ENCODE data around the gene RAB1B.

RAB1B gene

DNA sequence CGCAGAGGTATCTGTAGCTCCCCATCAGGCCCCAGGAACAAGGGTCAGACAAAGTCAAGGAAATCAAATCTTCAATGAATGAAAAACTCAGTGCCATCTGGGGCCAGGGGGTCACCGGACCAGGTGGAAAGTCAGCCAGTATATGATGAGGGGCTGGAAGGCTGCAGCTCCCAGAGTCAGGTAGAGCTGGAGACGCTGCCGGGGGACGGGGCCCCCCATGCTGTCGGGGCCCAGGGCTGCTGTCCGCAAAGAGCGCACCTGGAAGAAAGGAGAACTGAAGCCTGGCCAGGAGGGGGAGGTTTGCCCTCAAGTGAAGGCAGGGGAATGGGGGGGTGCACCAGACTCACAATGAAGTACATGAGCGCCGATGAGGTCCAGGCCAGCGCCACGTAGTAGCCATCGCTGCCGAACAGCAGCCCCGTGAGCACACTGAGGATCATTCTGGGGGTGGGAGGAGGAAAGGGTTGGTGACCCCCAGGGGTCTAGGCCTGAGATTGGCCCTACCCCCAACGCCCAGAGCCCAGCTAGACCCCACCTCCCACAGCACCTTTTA, 16.2 kb downstream of the RAB1B start:
- no peak for DNase-seq (ENCODE audit: low spot score)

DNA sequence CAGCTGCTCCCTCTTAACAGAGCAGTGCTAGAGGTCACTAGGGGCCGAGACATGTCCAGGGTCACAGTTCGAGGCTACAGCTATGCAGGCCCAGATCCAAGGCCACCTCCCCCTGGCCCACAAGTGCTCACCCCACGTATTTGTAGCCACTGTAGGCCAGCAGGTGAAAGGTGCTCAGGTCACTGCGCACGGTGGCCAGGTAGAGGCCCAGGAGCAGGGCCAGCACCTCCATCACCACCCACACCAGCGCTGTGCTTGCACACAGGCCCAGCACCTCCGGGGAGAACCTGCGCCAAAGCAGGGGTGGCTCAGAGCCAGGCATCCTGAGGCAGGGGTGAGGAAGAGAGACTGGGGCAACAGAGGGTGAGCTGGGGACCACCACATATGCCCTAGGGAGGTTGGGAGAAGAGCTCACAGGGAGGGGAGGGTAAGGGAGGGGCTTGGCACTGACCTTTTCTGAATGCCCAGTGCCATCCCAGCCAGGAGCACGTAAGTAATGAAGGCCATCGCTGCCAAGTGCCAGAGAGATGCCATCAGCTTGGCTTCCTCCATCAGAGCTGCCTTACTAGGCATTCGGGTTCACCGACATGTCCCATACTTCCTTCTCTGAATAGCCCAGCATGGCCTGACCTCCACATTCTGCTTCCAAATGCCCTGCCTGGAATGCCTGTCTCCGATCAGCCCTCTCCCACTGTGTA, 17.0 kb downstream of the RAB1B start:
- no peak for DNase-seq (ENCODE audit: low spot score)

DNA sequence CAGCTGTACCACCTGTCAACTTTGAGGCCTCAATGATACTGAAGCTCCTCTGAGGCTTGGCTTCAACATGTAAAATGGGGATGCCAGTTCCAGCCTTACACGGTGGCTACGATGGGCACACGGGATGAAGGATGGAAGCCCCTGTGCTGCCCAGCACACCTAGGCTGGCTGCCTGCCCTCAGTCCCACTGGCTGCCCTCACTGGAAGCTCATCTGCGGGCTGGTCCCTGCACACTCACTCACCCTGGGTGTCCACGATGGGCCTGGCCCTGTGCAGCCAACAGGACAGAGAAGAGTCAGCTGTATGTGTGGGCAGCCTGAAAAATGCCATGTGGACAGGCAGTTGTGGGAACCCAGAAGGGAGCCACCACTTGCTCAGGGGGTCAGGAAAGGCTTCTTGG, 18.3 kb downstream of the RAB1B start:
- no peak for DNase-seq (ENCODE audit: low spot score)

DNA sequence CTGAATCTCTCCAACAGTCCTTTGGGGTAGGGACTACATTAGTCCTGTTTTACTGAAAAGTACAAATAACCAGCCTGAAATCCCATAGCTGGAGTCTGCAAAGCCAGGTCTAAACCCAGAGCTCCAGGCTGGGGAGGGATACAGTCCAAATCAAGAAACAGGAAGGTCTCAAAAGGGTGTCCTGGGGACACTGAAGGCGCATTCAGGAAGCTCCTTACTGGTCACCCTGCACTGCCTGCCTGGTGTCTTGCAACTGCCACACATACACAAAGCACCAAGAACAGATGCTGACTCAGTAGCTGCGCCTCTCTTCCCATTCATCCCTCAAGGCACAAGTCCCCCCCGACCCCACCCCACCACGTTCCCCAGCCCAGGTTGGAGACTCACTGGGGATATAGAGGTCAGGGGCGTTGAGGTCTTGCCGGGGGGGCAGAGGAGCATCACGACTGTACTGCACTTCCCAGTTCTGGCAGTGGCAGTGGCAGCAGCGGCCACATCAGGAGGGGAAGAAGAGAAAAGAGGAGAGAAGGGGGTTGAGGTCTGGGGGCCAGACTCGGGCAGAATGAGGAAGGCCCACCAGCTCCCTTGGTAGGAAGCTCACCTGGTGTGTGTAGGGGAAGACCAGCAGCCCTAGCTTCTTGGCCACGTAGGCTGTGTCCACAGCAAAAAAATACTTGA, 18.9 kb downstream of the RAB1B start:
- no peak for DNase-seq (ENCODE audit: low spot score)

DNA sequence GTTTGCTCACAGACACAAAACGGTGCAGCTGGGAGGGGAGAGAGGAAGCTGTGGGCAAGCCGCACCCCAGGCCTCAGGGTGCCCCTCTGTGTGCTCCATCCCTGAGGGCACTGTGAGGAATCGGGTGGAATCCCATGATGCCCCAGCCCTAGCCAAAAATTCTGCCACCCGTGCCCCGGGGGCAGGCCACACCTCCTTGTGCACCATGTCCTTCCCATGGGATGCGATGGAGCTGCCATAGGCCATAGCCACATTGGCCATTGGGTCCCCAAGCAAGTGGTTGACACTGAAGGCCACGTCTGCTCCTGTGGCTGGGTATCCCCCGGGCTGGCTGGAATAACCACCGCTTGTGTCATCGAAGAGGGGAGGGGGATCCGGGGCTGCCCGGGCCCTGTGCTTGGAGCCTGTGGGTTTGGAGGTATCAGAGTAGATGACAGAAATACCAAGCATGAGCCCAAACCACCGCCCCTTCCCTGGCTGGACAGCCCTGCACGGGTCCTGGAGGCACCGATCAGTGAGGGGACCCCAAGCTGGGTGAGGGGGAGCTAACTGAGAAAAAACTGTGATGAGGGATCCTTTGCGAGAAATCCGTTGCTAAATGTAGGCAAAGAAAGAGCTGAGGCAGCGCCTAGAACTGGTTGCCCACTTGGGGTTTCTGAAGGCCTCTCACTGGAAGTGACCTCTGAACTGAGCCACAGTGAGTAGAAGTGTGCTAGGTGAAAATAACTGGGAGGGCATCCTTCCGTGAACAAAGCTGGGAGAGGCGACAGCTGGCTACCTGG, 19.6 kb downstream of the RAB1B start:
- peak; percentile 38 for DNase-seq (ENCODE audit: low spot score)

DNA sequence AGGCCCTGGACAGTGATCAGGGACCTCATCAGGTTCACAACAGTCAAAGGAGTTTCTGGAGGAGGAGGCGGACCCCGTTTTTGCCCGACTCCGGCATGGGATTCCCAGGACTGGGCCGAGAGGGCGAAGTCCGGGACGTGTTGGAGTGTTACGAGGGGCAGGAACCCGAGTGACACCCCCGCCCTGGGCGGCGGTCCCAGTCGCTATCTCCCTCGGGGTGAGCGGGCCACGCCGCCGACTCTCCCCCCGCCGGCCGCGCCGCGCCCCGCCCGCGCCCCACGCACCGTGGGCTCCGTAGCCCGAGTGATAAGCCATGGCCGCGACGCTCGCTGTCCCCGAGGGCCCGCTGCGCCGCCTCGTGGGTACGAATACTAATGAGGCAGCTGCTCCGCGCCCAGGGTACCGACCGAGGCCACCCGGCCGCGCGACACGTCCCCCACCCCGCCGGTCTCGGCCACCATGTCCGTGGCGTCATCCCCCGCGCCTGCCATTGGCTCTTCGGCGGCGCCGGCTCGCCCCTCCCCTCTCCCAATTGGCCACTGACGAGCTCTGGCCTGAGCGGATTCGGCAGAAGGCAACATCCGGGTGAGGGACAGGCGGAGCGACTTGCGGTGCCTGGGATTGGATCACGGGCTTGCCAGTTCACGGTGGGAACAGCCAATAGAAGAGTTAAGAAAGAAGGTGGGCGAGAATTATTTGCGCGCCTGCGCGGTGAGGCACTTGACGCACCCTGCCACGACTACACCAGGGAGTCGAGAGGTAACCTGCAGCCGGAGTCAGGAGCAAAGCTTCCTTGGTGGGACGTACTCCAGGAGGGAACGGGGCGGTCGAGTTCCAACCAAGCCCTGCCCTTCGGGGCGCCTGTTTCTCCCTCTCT, 20.5 kb downstream of the RAB1B start, which contains the start of gene YIF1A:
TSS of gene YIF1A (minus strand) at position 473 of the 877 bp plus-strand sequence. CDS start at position 315, 158 bp downstream.
- DNase-seq (ENCODE audit: low spot score): peak; percentile 99

DNA sequence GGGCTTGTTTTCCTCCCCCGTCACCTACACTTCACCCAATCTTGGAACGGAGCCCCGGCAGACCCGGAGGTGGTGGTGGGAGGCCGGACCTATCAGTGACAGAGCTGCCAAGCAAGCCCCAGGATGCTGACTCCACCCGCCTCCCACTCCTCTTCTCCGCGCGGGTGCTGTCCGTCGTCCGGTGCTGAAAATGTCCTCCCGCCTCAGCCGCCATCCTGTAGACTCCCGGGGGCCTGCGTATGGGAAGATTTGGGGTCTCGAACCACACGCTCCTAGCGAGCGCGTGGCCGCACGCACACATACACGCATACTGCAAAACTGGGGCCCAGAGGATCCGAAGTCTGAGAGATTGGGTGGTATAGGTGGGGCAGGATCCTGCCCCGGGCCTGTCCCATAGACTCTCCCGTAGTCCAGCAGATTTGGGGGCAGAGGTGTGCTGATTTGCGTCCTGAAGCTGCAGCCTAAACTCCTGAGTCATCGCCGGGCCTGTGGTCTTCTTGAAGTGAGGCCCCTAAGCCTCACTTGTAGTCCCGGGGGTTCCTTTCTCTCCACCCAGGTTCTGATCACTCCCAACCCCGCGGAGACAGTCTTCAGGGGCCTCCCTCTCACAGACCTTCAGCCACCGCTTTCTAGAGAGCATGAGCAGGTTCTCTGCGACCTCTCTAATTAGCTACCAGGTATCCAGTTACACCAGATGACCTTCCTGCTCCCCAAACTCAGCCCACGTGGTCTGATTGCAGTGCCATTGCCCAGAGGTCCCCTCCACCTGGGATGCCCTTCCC, 21.3 kb downstream of the RAB1B start:
- no peak for DNase-seq (ENCODE audit: low spot score)

DNA sequence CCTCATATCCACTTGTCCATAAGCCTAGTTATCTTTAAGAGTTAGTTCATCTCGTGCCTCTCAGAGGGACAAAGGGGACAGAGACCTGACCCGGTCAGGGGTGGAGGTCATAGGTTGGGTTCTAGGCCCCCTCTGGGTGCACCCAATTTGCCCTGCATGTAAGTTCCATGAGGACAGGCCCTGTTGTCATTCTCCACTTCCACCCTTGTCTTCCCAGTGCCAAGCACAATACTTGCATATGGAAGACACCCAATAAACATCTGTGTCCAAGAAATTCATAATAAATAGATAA, 21.8 kb downstream of the RAB1B start:
- DNase-seq (ENCODE audit: low spot score): no peak

DNA sequence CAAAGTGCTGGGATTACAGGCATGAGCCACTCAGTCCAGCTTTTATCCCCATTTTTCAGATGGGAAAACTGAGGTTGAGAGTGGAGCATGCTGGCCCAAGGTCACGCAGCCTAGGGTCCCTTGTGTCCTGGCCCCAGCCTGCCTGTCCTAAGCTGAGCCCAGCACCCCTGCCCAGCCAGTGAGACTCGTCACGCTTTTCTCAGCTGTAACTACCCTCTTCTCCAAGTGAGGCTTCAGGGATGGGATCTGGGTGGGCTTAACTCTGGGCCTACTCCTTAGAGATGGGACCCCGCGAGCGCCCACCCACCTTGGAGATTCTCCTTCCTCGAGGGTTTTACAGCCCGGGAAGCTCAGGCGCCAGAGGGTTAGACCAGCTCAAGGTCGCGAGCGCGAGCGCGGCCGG, 22.9 kb downstream of the RAB1B start:
- DNase-seq (ENCODE audit: low spot score): no peak

DNA sequence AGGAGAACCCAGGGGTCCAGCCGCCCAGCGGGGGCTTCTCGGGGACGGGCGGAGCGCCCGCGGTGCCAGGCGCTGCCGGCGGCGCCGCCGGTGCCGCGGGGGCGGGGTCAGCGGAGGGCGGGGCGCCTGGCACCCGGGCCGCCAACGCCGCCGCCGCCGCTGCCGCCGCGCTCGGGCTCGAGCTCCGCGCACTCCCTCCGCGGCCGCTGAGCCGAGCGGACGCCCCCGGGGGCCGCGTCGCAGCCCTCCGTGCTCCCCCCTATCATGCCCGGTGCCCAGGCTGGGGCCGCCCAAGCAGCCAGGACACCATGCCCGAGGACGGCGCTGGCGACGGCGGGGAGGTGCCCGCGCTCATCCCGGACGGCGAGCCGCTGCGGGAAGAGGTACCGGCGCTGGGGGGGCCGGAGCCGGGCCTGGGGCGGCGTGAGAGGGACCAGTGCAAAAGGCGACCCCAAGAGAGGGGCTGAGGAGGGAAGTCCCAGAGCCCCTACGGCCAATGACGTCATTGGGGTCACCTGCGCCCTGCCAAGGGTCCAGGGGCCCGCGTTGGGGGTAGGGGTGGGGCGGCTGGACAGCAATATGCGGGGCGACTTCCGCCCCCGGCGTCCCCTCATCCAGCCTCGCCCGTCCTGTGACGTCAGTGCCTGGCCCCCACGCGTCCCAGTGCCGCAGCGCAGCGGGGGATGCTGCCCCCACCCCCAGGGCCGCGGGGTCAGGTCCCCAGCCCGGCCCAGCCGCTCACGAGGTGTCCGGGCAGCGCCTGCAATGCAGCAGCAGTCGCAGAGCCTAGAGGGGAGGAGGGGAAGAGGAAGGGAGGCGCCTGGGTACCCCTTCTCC, 23.5 kb downstream of the RAB1B start, which contains the start of gene TMEM151A:
TSS of gene TMEM151A (plus strand) at position 189 of the 837 bp plus-strand sequence. CDS start at position 309, 120 bp downstream.
- no peak for DNase-seq (ENCODE audit: low spot score)

DNA sequence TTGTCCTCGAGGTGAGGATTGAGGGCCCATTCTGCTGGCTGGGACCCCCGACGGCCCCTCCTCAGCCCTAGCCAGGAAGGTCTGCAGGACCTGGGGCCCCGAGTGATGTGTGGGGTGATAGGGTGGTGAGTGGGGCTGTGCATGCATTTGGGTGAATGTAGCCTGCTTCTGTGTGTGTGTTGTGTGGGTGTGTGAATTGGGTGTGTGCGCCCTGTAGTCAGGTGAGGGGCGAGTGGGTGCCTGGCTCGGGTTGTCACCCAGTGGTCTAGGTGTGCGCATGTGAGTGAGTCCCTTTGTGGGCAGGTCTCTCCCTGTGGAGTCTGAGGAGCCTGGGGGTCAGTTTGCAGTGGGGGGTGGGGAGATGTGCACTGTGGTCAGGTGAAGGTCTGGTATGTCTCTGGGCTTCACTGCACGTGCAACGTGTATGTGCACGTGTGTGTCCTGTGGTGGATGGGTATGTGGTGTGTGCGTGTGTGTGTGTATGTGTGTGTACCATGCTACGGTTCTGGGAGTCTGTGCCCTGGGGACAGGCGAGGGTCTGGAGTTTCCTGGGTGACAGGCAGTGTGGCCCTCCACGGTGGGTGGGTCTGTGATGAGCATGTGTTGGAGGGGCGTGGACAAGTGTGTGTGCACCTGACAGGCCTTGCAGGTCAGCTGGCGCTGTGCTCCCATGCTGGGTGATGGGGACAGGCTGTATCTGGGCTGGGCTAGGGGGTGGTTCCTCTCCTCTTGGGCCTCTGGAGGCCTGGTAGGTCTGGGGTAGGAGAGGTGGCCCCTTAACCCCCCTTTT, 24.3 kb downstream of the RAB1B start:
- no peak for DNase-seq (ENCODE audit: low spot score)

DNA sequence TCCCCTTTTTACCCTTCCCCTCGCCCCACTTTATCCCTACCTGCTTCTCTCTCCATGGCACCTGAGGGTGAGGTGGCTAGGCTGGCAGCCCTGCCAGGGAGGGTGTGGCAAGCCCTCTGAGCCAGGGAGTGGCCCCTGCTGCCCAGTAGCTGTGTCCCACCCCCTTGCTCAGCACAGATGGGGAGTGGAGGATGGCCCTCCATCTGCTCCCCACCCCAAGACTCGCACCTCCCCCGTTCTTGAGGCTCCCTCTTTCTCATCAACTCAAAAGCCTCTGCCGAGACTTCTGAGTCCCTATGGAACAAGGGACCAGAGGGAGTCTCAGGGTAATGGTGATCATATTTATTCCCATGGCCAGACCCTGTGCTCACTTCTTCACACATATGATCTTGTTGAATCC, 24.9 kb downstream of the RAB1B start:
- no peak for DNase-seq (ENCODE audit: low spot score)

DNA sequence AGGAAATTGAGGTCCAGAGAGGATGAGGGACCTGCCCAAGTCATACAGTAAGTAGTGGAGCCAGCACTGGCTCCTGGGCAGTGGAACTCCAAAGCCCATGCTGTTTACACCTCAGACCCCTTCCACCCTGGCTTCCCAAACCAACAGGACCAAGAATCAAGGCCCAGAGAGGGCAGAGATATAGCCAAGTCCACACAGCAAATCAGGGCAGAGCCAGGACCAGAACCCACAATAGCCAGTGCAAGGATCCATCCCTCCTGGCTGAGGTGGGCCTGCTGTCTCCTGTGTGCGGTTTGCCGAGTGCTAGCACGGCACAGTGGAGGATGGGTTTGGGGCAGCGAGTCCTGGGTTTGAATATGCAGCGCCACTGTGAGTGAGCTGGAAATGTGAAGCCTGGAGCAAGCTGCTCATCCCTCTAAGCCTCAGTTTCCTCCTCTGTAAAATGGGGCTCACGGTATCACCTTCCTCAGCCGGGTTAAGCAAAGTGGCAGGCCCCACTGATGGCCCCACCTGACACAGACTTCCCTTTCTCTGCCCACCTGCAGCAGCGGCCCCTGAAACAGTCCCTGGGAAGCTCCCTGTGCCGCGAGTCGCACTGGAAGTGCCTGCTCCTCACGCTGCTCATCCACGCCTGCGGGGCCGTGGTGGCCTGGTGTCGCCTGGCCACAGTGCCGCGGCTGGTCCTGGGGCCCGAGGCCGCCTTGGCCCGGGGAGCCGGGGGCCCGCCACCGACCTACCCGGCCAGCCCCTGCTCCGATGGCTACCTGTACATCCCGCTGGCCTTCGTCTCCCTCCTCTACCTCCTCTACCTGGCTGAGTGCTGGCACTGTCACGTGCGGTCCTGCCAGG, 25.6 kb downstream of the RAB1B start:
- DNase-seq (ENCODE audit: low spot score): no peak

DNA sequence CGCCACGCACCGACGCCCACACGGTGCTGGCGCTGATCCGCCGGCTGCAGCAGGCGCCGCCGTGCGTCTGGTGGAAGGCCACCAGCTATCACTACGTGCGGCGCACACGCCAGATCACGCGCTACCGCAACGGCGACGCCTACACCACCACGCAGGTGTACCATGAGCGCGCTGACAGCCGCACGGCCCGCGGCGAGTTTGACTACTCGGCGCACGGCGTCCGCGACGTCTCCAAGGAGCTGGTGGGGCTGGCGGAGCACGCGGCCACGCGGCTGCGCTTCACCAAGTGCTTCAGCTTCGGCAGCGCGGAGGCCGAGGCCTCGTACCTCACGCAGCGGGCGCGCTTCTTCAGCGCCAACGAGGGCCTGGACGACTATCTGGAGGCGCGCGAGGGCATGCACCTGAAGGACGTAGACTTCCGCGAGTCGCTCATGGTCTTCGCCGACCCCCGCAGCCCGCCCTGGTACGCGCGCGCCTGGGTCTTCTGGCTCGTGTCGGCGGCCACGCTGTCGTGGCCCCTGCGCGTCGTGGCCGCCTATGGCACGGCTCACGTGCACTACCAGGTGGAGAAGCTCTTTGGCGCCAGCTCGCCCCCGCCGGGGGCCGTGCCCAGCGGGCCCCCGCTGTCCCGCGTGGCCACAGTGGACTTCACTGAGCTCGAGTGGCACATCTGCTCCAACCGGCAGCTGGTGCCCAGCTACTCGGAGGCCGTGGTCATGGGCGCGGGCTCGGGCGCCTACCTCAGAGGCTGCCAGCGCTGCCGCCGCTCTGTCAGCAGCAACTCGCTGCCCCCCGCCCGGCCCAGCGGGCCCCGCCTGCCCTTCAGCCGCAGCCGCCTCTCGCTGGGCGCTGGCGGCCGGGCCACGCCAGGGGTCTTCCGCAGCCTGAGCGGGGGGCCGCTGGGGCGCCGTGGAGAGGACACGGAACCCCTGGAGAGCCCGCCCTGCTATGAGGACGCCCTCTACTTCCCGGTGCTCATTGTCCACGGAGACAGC, 26.5 kb downstream of the RAB1B start:
- DNase-seq (ENCODE audit: low spot score): no peak

DNA sequence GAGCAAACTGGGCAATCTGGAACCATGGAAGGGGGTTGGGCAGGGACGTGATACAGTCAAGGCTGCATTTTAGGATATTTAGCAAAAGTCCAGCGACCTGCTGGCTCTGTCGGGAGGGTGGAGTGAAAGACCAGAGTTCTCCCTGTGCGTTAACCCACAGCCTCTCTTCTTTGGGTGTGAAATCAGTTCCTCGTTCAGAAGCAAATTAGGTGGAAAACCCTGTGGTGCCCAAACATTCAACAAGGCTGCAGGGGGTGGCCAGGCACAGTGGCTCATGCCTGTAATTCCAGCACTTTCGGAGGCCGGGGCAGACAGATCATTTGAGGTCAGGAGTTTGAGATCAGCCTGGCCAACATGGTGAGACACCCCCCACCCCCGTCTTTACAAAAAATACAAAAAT, 29.2 kb downstream of the RAB1B start:
- no peak for DNase-seq (ENCODE audit: low spot score)

DNA sequence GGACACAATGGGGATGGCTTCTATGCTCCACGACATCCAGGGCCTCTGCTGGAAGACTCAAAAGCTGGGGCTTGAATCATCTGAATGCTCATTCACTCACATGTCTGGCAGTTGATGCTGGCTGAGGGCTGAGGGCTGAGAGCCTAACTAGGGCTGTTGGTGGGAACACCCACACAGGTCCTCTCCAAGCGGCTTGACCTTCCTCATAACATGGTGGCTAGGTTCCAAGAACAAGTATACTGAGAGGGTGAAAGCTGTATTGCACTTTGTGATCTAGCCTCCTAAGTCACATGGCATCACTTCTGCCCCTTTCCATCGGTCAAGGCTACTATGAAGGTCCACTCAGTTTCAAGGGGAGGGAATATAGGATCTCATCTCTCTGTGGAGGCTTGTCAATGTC, 30.7 kb downstream of the RAB1B start:
- DNase-seq (ENCODE audit: low spot score): no peak

DNA sequence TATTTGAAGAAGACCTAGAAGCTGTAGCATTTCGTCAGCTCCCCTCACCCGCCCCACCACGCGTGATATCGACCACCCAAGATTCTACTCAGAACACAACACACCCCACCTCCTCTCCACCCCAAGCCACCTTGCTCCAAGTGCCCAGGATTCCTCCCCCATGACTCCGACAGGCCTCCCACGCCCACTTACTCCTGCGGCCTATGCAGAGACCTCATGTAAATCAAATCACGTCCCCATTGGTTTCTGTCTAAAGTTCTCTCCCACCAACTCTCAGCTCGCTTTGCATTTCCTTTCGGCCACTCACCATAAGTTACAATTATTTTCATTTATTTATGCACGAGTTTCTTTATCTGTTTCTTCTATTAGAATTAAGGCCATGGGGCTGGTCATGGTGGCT, 34.2 kb downstream of the RAB1B start:
- no peak for DNase-seq (ENCODE audit: low spot score)

All from NAMALWA (cell line).